ENCODE results near the gene LARGE1. TPM values are rescaled to one million over a fixed set of nuclear protein-coding genes. Genes with fewer than 3 reads are reported as not detected.

Gene LARGE1
- total RNA-seq, 6 experiments from 2014 or later = 12.2 to 28.3 (median 15.2) TPM

DNA sequence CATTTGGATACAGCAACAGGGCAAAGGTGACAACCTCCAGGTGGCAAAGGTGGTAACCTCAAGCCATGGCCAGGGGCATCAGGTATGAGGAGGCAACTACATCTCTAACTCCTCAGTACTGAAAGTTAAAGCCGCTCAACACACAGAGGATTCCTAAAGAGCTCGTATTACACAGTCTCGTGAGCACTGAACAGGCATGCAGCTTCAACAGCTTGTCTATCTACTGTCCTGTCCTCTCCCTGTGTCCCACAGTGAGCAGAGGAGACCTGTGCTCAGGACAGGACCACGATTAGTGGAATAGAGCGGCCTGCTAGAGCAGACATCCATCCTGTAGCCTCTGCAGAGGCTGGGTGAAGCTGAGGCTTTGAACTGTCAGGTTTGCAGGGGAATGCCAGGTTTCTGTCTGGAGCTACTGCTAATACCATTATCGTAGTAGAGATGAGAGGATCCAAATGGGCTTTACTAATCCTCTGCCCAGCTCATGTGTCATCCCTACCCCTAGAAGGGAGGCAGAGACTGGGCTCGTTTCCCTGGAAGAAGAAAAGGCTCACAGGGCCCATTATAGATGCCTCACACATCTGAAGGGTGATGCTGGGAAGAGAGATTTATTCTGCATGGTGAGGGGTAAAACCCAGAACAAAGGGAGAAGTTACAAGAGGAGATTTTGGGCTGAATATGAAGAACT, 415.2 kb downstream of the LARGE1 start:
- H3K9me3 ChIP-seq = no peaks in the 10 kb centered on the region
- no peak overlapping the region for H3K27ac ChIP-seq
- DNase-seq (no peak), ATAC-seq (no peak)
- no peak overlapping the region for H3K4me3 ChIP-seq
- no peaks in the 10 kb centered on the region for H3K36me3 ChIP-seq
- H3K4me1 ChIP-seq = no peaks in the 10 kb centered on the region
- no peaks in the 10 kb centered on the region for H3K27me3 ChIP-seq
- 76% methylated on average over 5 of the region's 7 CpGs for WGBS (ENCODE audit: insufficient coverage, low coverage, low lambda C conversion rate, missing lambda C conversion rate)
- TF ChIP-seq, protein P1, sequence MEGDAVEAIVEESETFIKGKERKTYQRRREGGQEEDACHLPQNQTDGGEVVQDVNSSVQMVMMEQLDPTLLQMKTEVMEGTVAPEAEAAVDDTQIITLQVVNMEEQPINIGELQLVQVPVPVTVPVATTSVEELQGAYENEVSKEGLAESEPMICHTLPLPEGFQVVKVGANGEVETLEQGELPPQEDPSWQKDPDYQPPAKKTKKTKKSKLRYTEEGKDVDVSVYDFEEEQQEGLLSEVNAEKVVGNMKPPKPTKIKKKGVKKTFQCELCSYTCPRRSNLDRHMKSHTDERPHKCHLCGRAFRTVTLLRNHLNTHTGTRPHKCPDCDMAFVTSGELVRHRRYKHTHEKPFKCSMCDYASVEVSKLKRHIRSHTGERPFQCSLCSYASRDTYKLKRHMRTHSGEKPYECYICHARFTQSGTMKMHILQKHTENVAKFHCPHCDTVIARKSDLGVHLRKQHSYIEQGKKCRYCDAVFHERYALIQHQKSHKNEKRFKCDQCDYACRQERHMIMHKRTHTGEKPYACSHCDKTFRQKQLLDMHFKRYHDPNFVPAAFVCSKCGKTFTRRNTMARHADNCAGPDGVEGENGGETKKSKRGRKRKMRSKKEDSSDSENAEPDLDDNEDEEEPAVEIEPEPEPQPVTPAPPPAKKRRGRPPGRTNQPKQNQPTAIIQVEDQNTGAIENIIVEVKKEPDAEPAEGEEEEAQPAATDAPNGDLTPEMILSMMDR (IDR thresholded peaks at IDR 0.05) = no peak
- no peak for TF ChIP-seq POLR2A (IDR thresholded peaks at IDR 0.05)
- intact Hi-C loops (cut with DNase I) = no loop called here

DNA sequence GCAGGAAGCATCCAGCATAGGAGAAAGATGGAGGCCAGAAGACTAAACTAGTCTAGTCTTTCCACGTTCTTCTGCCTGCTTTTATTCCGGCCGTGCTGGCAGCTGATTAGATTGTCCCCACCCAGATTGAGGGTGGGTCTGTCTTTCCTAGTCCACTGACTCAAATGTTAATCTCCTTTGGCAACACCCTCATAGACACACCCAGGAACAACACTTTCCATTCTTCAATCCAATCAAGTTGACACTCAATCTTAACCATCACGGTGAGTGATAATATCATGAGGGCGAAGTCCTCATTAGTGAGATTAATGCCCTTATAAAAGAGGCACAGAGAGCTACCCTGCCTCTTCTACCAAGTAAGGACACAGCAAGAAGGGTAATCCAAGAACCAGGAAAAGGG, 424.2 kb downstream of the LARGE1 start:
- no peak overlapping the region for H3K27ac ChIP-seq
- no peaks in the 10 kb centered on the region for H3K27me3 ChIP-seq
- TF ChIP-seq POLR2A (IDR thresholded peaks at IDR 0.05) = no peak
- TF ChIP-seq, protein P1 (IDR thresholded peaks at IDR 0.05) = no peak
- H3K4me3 ChIP-seq = no peak overlapping the region
- DNase-seq = no peak
- no peak for ATAC-seq
- 59% methylated on average over 2 of the region's 5 CpGs for WGBS (ENCODE audit: insufficient coverage, low coverage, low lambda C conversion rate, missing lambda C conversion rate)
- peaks cover 0 to 3% (median 0%) of the 10 kb centered on the region in 4 donors for H3K4me1 ChIP-seq
- intact Hi-C loops (cut with DNase I) = no loop called here
- H3K9me3 ChIP-seq = no peaks in the 10 kb centered on the region
- H3K36me3 ChIP-seq = no peaks in the 10 kb centered on the region

DNA sequence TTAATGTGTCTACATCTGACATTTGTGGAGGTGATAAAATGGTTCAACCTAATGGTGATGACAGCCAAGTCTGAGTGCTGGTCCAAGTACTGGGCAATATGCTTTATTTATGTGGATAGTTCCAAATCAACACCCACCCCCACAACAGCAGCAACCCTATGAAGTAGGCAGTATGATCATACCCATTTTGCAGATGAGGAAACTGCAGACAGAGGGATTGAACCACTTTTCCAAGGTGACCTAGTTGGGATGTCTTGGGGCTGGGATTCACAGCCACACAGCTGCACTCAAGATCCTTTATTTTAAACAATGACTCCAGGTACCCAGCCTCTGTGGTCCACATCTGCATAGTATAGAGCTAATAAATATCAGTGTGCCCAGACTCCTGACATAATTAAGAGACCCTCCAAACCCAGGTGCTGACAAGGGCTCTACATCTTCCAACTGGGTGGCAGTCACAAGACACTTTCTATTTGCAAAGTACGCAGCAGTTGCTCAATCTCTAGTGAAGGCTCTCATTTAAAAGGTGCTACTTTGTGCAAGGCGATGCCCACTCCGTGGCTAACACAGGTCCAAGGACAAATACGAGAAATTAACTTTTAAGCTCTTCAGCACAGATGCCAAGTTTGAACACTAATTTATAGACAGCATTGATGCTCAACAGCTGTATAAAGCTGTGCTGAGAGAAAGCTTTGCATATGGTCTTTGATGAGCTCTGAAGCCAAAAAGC, 426.6 kb downstream of the LARGE1 start:
- intact Hi-C loops (cut with DNase I) = no loop called here
- peaks cover 0 to 3% (median 0%) of the 10 kb centered on the region in 4 donors for H3K4me1 ChIP-seq
- no peaks in the 10 kb centered on the region for H3K36me3 ChIP-seq
- DNase-seq (no peak), ATAC-seq (no peak)
- TF ChIP-seq, protein P1 (IDR thresholded peaks at IDR 0.05) = no peak
- TF ChIP-seq POLR2A (IDR thresholded peaks at IDR 0.05) = no peak
- H3K27me3 ChIP-seq = no peaks in the 10 kb centered on the region
- no peak overlapping the region for H3K4me3 ChIP-seq
- H3K9me3 ChIP-seq = no peaks in the 10 kb centered on the region
- H3K27ac ChIP-seq = no peak overlapping the region
- 83% methylated on average over 4 of the region's 4 CpGs for WGBS (ENCODE audit: insufficient coverage, low coverage, low lambda C conversion rate, missing lambda C conversion rate)

DNA sequence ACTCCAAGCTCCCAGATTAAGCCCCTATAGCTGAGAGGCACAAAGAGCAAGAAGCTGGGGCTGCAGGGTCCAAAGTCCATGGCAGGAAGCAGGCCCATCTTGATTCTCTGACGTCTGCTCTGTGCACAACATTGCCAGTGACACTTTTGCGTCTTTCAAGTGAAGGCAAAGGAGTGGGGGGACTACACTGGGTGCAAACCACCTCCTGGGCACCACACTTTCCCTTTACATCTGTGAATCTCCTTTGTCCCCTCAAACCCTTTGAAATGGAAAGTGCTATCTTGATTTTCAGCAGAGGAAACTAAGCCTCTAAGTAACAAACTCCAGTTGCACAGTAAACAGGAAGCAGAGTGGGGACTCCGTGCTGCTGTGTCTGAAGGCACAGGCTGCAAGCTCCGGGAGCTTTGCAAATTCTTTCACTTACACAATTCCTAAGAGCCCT, 428.0 kb downstream of the LARGE1 start:
- no peaks in the 10 kb centered on the region for H3K27me3 ChIP-seq
- H3K27ac ChIP-seq = peak overlapping the region in 1 of 3 donors; percentile 14
- no peaks in the 10 kb centered on the region for H3K9me3 ChIP-seq
- H3K4me1 ChIP-seq = peaks cover 0 to 3% (median 0%) of the 10 kb centered on the region in 4 donors
- intact Hi-C loops (cut with DNase I) = no loop called here
- H3K36me3 ChIP-seq = no peaks in the 10 kb centered on the region
- TF ChIP-seq, protein P1 (IDR thresholded peaks at IDR 0.05) = no peak
- no peak for TF ChIP-seq POLR2A (IDR thresholded peaks at IDR 0.05)
- ATAC-seq (peak; percentile 52 to 78 (median 56)), DNase-seq (no peak)
- H3K4me3 ChIP-seq = no peak overlapping the region
- WGBS (ENCODE audit: insufficient coverage, low coverage, low lambda C conversion rate, missing lambda C conversion rate) = 23% methylated on average over 2 of the region's 4 CpGs
